HEK293T (cell line): ENCODE measurements around the gene CALML5.

Source experiments
- CTCF ChIA-PET: fragments of 350-600 bp; formaldehyde crosslinking; extraction: SDS; loops from one replicate; lab custom pipeline; 2021; ENCODE audit warnings: antibody characterized with exemption, inconsistent platforms; lab: Yijun Ruan, JAX
- POLR2A ChIA-PET: fragments of 350-600 bp; formaldehyde crosslinking; extraction: SDS; loops from one replicate; lab custom pipeline; 2020; ENCODE audit warnings: antibody characterized with exemption, inconsistent platforms; lab: Yijun Ruan, JAX
- DNase-seq: peaks from one replicate; pipeline ENCODE4 v3.0.0; 2012; ENCODE audit warnings: mixed read lengths; ENCODE audit errors: extremely low spot score
- ARNT ChIP-seq: fragments of 450-650 bp; IDR thresholded peaks from 2 replicates; pipeline ENCODE4 v1.6.1; 2017; ENCODE audit warnings: mild to moderate bottlenecking
- BHLHE40 ChIP-seq: fragments of 450-650 bp; IDR thresholded peaks from 2 replicates; pipeline ENCODE4 v1.6.1; 2016; ENCODE audit warnings: mild to moderate bottlenecking, moderate library complexity, borderline replicate concordance
- CTBP1 ChIP-seq: fragments of 450-650 bp; IDR thresholded peaks from 2 replicates; pipeline ENCODE4 v1.6.1; 2016; ENCODE audit warnings: borderline replicate concordance
- ELF4 ChIP-seq: fragments of 450-650 bp; IDR thresholded peaks from 2 replicates; pipeline ENCODE4 v1.6.1; 2017; ENCODE audit warnings: antibody characterized with exemption
- FOXA1 ChIP-seq: fragments of 450-650 bp; IDR thresholded peaks from 2 replicates; pipeline ENCODE4 v1.6.1; 2016; ENCODE audit warnings: mild to moderate bottlenecking
- FOXK2 ChIP-seq: fragments of 450-650 bp; IDR thresholded peaks from 2 replicates; pipeline ENCODE4 v1.6.1; 2016; ENCODE audit warnings: mild to moderate bottlenecking
- FOXM1 ChIP-seq: fragments of 450-650 bp; IDR thresholded peaks from 2 replicates; pipeline ENCODE4 v1.6.1; 2017; ENCODE audit warnings: mild to moderate bottlenecking, borderline replicate concordance
- HDGF ChIP-seq: fragments of 450-650 bp; IDR thresholded peaks from 2 replicates; pipeline ENCODE4 v1.6.1; 2017; ENCODE audit warnings: antibody characterized with exemption, borderline replicate concordance
- L3MBTL2 ChIP-seq: fragments of 450-650 bp; conservative IDR thresholded peaks from 2 replicates; pipeline ENCODE4 v1.6.1; 2016; ENCODE audit warnings: mild to moderate bottlenecking
- LEF1 ChIP-seq: fragments of 450-650 bp; IDR thresholded peaks from 2 replicates; pipeline ENCODE4 v1.6.1; 2017; ENCODE audit warnings: mild to moderate bottlenecking, borderline replicate concordance
- NFRKB ChIP-seq: fragments of 450-650 bp; IDR thresholded peaks from 2 replicates; pipeline ENCODE4 v1.6.1; 2016; ENCODE audit warnings: mild to moderate bottlenecking, moderate library complexity
- PKNOX1 ChIP-seq: fragments of 450-650 bp; IDR thresholded peaks from 2 replicates; pipeline ENCODE4 v1.6.1; 2016
- SP1 ChIP-seq: fragments of 450-650 bp; IDR thresholded peaks from 2 replicates; pipeline ENCODE4 v1.6.1; 2017
- SUZ12 ChIP-seq: fragments of 450-650 bp; IDR thresholded peaks from 2 replicates; pipeline ENCODE4 v1.6.1; 2016; ENCODE audit warnings: mild to moderate bottlenecking
- TARDBP ChIP-seq: fragments of 450-650 bp; IDR thresholded peaks from 2 replicates; pipeline ENCODE4 v1.6.1; 2016
- ZNF384 ChIP-seq: fragments of 450-650 bp; IDR thresholded peaks from 2 replicates; pipeline ENCODE4 v1.6.1; 2016

The CALML5 gene

GRCh38 chr10:5500162-5500670, 846 bp upstream of the CALML5 start:
- ChIA-PET POLR2A (no interaction called here), CTCF (no interaction called here)
- no peak for DNase-seq
- TF ChIP-seq SP1, result no peak
- no peak for TF ChIP-seq ZNF384

GRCh38 chr10:5498791-5499492, 428 bp downstream of the CALML5 start:
- POLR2A ChIA-PET, result no interaction called here
- no peak for DNase-seq
- TF ChIP-seq TARDBP (no peak), LEF1 (no peak), ELF4 (no peak), HDGF (no peak), L3MBTL2 (no peak), ARNT (no peak), FOXA1 (no peak), PKNOX1 (no peak), FOXM1 (no peak), SUZ12 (no peak), SP1 (no peak)
- CTCF ChIA-PET, result no interaction called here

- POLR2A ChIA-PET, result no interaction called here
- DNase-seq, result no peak
- TF ChIP-seq TARDBP (no peak), SUZ12 (no peak), ZNF384 (no peak), CTBP1 (no peak), PKNOX1 (no peak), FOXK2 (no peak), NFRKB (no peak), LEF1 (no peak), SP1 (no peak), ARNT (no peak), FOXA1 (no peak), FOXM1 (no peak), HDGF (no peak), BHLHE40 (no peak)
- CTCF ChIA-PET, result no interaction called here
Measured at GRCh38 chr10:5497948-5498730, 1.2 kb downstream of the CALML5 start.

GRCh38 chr10:5497289-5497688, 2.1 kb downstream of the CALML5 start:
- ChIA-PET CTCF (no interaction called here), POLR2A (no interaction called here)
- TF ChIP-seq ZNF384 (no peak), ARNT (no peak), LEF1 (no peak), FOXM1 (no peak), TARDBP (no peak), NFRKB (no peak), ELF4 (no peak), HDGF (no peak), SP1 (no peak)
- no peak for DNase-seq

GRCh38 chr10:5496261-5497250, 2.8 kb downstream of the CALML5 start:
- ChIA-PET POLR2A (no interaction called here), CTCF (interaction anchor here (0.6 kb wide), 1 partner anchor 1300 kb away, joined by 4 read pairs; no protein-coding TSS in a partner anchor)
- no peak for DNase-seq
- no peak for TF ChIP-seq FOXA1
- TF ChIP-seq ELF4, result no peak
- TF ChIP-seq FOXM1, result no peak
- no peak for TF ChIP-seq NFRKB
- TF ChIP-seq SP1, result no peak
- no peak for TF ChIP-seq CTBP1
- TF ChIP-seq TARDBP, result no peak
- TF ChIP-seq HDGF, result no peak
- TF ChIP-seq BHLHE40, result no peak
- no peak for TF ChIP-seq L3MBTL2
- no peak for TF ChIP-seq ARNT
- TF ChIP-seq PKNOX1, result no peak

GRCh38 chr10:5494611-5495010, 4.8 kb downstream of the CALML5 start:
- CTCF ChIA-PET, result no interaction called here
- POLR2A ChIA-PET, result no interaction called here
- no peak for DNase-seq

More at GRCh38 chr10:5494611-5495010, 4.8 kb downstream of the CALML5 start:
- TF ChIP-seq BHLHE40, result no peak
